NCI-H128 (cell line): ENCODE results near the gene VPS13D.
"Not testable (repeated sequence)": the region's sequence is repeated elsewhere in the genome, so short reads cannot be mapped to it uniquely, and the experiment has no call there.

ENCODE experiments used
- DNase-seq: peaks from one replicate; lab custom pipeline; 2025; ENCODE audit not compliant: unreplicated experiment; lab: John Stamatoyannopoulos, UW

VPS13D gene

GRCh38 chr1:12196641-12197482 lies 33.0 kb upstream of the VPS13D start:
- no peak for DNase-seq

- no peak for DNase-seq
Observed at GRCh38 chr1:12197483-12197880, 32.3 kb upstream of the VPS13D start.

- no peak for DNase-seq
Observed at GRCh38 chr1:12200208-12200607, 29.6 kb upstream of the VPS13D start.

GRCh38 chr1:12201352-12202189 lies 28.3 kb upstream of the VPS13D start:
- no peak for DNase-seq

- DNase-seq = no peak
Observed at GRCh38 chr1:12202190-12202497, 27.7 kb upstream of the VPS13D start.

GRCh38 chr1:12202577-12202976 lies 27.3 kb upstream of the VPS13D start:
- no peak for DNase-seq

GRCh38 chr1:12203216-12204007 lies 26.4 kb upstream of the VPS13D start:
- DNase-seq = no peak

- no peak for DNase-seq
Observed at GRCh38 chr1:12204140-12204539, 25.7 kb upstream of the VPS13D start.

- DNase-seq = no peak
Observed at GRCh38 chr1:12204754-12205658, 24.8 kb upstream of the VPS13D start.

- DNase-seq = no peak
Observed at GRCh38 chr1:12206238-12206637, 23.6 kb upstream of the VPS13D start.

- no peak for DNase-seq
Observed at GRCh38 chr1:12206792-12207424, 22.9 kb upstream of the VPS13D start.

GRCh38 chr1:12208271-12208670 lies 21.6 kb upstream of the VPS13D start:
- DNase-seq = no peak

GRCh38 chr1:12208764-12209494 lies 20.9 kb upstream of the VPS13D start:
- DNase-seq = peak; percentile 64

- DNase-seq = no peak
Observed at GRCh38 chr1:12209495-12209832, 20.4 kb upstream of the VPS13D start.

- DNase-seq = no peak
Observed at GRCh38 chr1:12215118-12215961, 14.5 kb upstream of the VPS13D start.

GRCh38 chr1:12219800-12220199 lies 10.0 kb upstream of the VPS13D start:
- no peak for DNase-seq

- DNase-seq = no peak
Observed at GRCh38 chr1:12220890-12221289, 8.9 kb upstream of the VPS13D start.

GRCh38 chr1:12222700-12223099 lies 7.1 kb upstream of the VPS13D start:
- not testable (repeated sequence) for DNase-seq

GRCh38 chr1:12224092-12224491 lies 5.7 kb upstream of the VPS13D start:
- DNase-seq = not testable (repeated sequence)
